Measurements from ENCODE around the gene ZC3H4. TPM values are rescaled to one million over a fixed set of nuclear protein-coding genes. Genes with fewer than 3 reads are reported as not detected.
"Not testable (repeated sequence)": the region's sequence is repeated elsewhere in the genome, so short reads cannot be mapped to it uniquely, and the experiment has no call there.

Gene ZC3H4
- total RNA-seq, 1 donor from 2014 or later, result 43.5 TPM

GRCh38 chr19:47084879-47085439 is 28.6 kb downstream of the ZC3H4 start:
- H3K27ac Mint-ChIP-seq (ENCODE audit: unreplicated experiment), result no peak overlapping the region
- no peak for TF ChIP-seq CTCF (IDR thresholded peaks at IDR 0.05)
- H3K27me3 Mint-ChIP-seq (ENCODE audit: low read depth), result no peaks in the 10 kb centered on the region
- peaks cover 31% of the 10 kb centered on the region for H3K36me3 Mint-ChIP-seq (ENCODE audit: low read depth)
- DNase-seq (ENCODE audit: low spot score), result no peak
- H3K9me3 Mint-ChIP-seq (ENCODE audit: low read depth), result no peaks in the 10 kb centered on the region
- no peak overlapping the region for H3K4me3 Mint-ChIP-seq (ENCODE audit: unreplicated experiment)
- peaks cover 6% of the 10 kb centered on the region for H3K4me1 Mint-ChIP-seq (ENCODE audit: low read depth)

GRCh38 chr19:47082493-47082892 is 31.1 kb downstream of the ZC3H4 start:
- Mint-ChIP-seq H3K4me3 (ENCODE audit: unreplicated experiment) (no peak overlapping the region), H3K36me3 (ENCODE audit: low read depth) (peaks cover 28% of the 10 kb centered on the region), H3K4me1 (ENCODE audit: low read depth) (peaks cover 14% of the 10 kb centered on the region)

GRCh38 chr19:47081095-47081494 is 32.5 kb downstream of the ZC3H4 start:
- peaks cover 23% of the 10 kb centered on the region for H3K36me3 Mint-ChIP-seq (ENCODE audit: low read depth)
- no peak overlapping the region for H3K4me3 Mint-ChIP-seq (ENCODE audit: unreplicated experiment)
- H3K4me1 Mint-ChIP-seq (ENCODE audit: low read depth), result peaks cover 14% of the 10 kb centered on the region
- no peaks in the 10 kb centered on the region for H3K9me3 Mint-ChIP-seq (ENCODE audit: low read depth)
- DNase-seq (ENCODE audit: low spot score), result no peak
- H3K27ac Mint-ChIP-seq (ENCODE audit: unreplicated experiment), result peak overlapping the region; percentile 73
- no peak for TF ChIP-seq CTCF (IDR thresholded peaks at IDR 0.05)
- H3K27me3 Mint-ChIP-seq (ENCODE audit: low read depth), result no peaks in the 10 kb centered on the region

More at GRCh38 chr19:47082493-47082892, 31.1 kb downstream of the ZC3H4 start:
- H3K27me3 Mint-ChIP-seq (ENCODE audit: low read depth), result no peaks in the 10 kb centered on the region
- no peak for DNase-seq (ENCODE audit: low spot score)
- no peak for TF ChIP-seq CTCF (IDR thresholded peaks at IDR 0.05)
- H3K9me3 Mint-ChIP-seq (ENCODE audit: low read depth), result no peaks in the 10 kb centered on the region
- H3K27ac Mint-ChIP-seq (ENCODE audit: unreplicated experiment), result no peak overlapping the region

GRCh38 chr19:47078351-47078750 is 35.2 kb downstream of the ZC3H4 start:
- not testable (repeated sequence) for H3K27ac Mint-ChIP-seq (ENCODE audit: unreplicated experiment); H3K27me3 Mint-ChIP-seq (ENCODE audit: low read depth); DNase-seq (ENCODE audit: low spot score); H3K9me3 Mint-ChIP-seq (ENCODE audit: low read depth); H3K4me3 Mint-ChIP-seq (ENCODE audit: unreplicated experiment)
- Mint-ChIP-seq H3K36me3 (ENCODE audit: low read depth) (peaks cover 15% of the 10 kb centered on the region), H3K4me1 (ENCODE audit: low read depth) (peaks cover 14% of the 10 kb centered on the region)

- peaks cover 14% of the 10 kb centered on the region for H3K36me3 Mint-ChIP-seq (ENCODE audit: low read depth)
- H3K27ac Mint-ChIP-seq (ENCODE audit: unreplicated experiment), result no peak overlapping the region
- no peak for DNase-seq (ENCODE audit: low spot score)
- no peaks in the 10 kb centered on the region for H3K27me3 Mint-ChIP-seq (ENCODE audit: low read depth)
- no peak for TF ChIP-seq CTCF (IDR thresholded peaks at IDR 0.05)
- H3K4me3 Mint-ChIP-seq (ENCODE audit: unreplicated experiment), result no peak overlapping the region
- H3K4me1 Mint-ChIP-seq (ENCODE audit: low read depth), result peaks cover 14% of the 10 kb centered on the region
- H3K9me3 Mint-ChIP-seq (ENCODE audit: low read depth), result no peaks in the 10 kb centered on the region
Observed at GRCh38 chr19:47075941-47076340, 37.6 kb downstream of the ZC3H4 start.

GRCh38 chr19:47075179-47075810 is 38.3 kb downstream of the ZC3H4 start:
- no peak for DNase-seq (ENCODE audit: low spot score)
- Mint-ChIP-seq H3K27ac (ENCODE audit: unreplicated experiment) (no peak overlapping the region), H3K4me3 (ENCODE audit: unreplicated experiment) (no peak overlapping the region)

More at GRCh38 chr19:47075179-47075810, 38.3 kb downstream of the ZC3H4 start:
- H3K4me1 Mint-ChIP-seq (ENCODE audit: low read depth), result peaks cover 10% of the 10 kb centered on the region
- peaks cover 18% of the 10 kb centered on the region for H3K36me3 Mint-ChIP-seq (ENCODE audit: low read depth)
- no peak for TF ChIP-seq CTCF (IDR thresholded peaks at IDR 0.05)
- H3K27me3 Mint-ChIP-seq (ENCODE audit: low read depth), result no peaks in the 10 kb centered on the region
- no peaks in the 10 kb centered on the region for H3K9me3 Mint-ChIP-seq (ENCODE audit: low read depth)

Measured in chondrocyte (in vitro differentiated cells).